GM18951 (cell line): ENCODE measurements around the gene TTC1.
"Not testable (repeated sequence)": the region's sequence is repeated elsewhere in the genome, so short reads cannot be mapped to it uniquely, and the experiment has no call there.

Source experiments
- POLR2A ChIP-seq: IDR thresholded peaks from 4 replicates; pipeline ENCODE4 v1.6.1; 2011; ENCODE audit warnings: mild to moderate bottlenecking; ENCODE audit not compliant: insufficient read length, insufficient read depth; ENCODE audit errors: extremely low read depth
- in situ Hi-C: fragments of 300-500 bp; cut with MboI; formaldehyde crosslinking; loops from one replicate; pipeline ENCODE4 v1.12.0; 2022; ENCODE audit warnings: low sequenced_read_pairs, mixed read lengths, inconsistent platforms; ENCODE audit not compliant: unreplicated experiment

TTC1 gene

DNA sequence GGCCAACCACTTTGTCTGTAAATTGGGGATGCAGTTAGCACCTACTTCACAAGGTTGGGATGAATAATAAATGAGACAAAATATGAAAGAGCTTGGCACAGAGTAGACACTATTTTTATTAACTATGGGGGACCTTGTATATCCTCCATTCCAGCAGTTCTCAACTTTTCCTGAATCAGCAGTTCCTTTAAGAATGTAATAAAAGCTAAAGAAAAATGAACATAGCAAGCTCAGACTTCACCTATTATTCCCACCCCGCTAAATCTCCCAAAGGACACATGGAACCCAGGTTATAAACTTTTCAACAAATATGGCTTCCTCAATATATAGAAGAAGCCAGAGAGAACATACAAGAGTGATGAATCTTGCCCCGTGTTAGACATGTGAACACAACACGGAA lies 32.0 kb upstream of the TTC1 start:
- TF ChIP-seq POLR2A: no peak
- in situ Hi-C loops: loop anchor here (25.0 kb wide), 2 partner anchors 690 to 815 kb away; no protein-coding TSS in a partner anchor

DNA sequence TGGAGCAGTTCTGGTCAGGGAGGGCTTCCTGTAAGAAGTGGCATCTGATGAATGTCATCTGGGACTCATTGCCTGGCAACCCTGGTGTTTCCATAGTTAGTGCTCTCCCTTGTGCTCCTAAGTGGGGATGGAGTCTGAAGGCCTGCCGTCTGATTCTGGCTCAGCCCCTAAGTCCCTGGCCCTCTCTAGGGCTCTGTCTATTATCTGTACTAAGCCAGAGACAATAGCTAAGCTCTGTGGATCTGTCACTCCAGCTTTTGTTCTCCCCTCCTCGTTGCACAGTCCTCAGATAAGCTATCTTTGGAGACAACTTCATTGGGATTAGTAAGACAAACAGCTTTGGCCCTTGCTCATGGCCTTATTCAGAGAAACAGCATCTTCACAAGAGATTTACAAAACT lies 30.6 kb upstream of the TTC1 start:
- in situ Hi-C loops: loop anchor here (25.0 kb wide), 2 partner anchors 691 to 816 kb away; no protein-coding TSS in a partner anchor
- TF ChIP-seq POLR2A: no peak

DNA sequence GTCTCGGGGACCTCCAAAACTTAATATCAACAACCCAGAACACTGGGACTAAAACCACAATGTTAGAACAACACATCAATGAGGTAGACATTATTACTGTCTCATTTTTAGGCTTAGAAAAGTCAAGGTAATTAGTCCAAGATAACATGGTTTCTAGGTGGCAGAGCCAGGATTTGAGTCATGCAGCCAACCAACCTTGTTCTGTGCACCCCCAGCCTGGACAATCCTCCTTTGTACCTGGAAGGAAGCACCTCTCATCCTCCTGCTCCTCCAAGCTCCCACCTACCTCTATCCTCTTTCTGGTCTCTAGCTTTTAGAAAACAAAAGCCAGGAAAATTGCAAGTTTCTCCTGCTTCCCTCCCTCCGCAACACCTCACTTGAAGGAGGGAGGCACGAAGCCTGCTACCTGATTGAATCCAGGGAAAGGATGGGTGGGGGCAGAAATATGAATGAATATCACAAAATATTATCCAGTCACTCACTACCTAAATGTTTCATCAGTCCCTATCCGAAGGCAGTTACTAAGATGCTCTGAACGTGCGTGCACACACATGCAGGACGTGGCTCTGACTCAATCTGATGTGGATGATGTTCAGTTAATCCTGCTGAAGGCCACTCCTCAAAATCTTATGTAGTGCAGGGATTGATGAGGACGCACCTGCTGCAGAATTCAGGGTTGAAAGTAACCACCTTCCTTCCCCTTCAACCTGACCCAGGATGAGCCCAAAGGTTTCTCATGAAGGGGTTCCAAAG lies 26.3 kb upstream of the TTC1 start:
- no peak for TF ChIP-seq POLR2A
- in situ Hi-C loops: loop anchor here (10.0 to 25.0 kb wide), 3 partner anchors 548 to 820 kb away; no protein-coding TSS in a partner anchor

DNA sequence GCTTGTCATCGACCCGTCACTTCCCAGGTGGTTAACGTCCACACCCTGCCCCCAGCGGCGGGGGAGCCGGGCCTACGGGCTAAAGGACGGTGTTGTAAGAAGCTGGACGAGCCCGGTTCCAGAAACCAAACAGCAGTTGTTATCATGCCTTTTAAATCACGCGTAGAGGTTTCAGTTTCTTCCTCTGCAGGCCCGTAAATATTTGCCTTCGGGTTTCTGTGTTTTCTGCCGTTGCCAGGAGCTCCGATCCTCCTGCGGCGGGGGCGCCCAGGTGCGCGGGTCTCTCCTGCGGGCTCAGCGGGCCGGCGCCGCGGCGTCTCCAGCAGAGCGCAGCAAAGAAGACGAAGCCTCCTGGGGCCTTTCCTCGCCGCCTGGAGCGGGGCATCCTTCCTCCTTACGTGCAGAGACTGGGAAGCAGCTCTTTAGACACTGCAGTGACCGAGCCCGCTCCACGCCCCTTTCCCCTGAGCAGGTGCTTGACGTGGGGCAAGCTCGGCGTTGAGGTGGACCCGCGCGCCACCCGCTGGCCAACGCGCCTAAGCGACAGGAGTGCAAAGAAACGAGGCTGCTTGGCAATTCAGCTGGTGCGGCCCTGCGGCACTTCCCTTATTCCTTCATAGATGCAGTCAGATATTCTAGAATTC lies 21.8 kb upstream of the TTC1 start:
- in situ Hi-C loops: loop anchor here (10.0 to 25.0 kb wide), 3 partner anchors 552 to 825 kb away; no protein-coding TSS in a partner anchor
- no peak for TF ChIP-seq POLR2A

DNA sequence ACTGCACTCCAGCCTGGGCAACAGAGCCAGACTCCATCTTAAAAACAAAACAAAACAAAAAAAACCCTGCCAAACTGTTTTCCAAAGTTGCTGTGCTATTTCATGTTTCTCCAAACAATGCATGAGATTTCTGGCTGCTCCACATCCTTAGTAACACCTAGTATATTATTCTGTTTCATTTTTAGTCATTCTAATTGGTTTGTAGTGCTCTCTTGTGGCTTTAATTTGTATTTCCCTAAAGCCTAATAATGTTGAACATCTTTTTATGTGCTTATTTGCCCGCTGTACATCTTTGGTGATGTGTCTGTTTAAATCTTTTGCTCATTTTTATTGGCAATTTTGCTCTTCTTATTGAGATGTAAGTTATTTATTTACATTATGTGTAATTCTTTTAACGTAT lies 18.4 kb upstream of the TTC1 start:
- in situ Hi-C loops: loop anchor here (25.0 kb wide), 2 partner anchors 703 to 828 kb away; no protein-coding TSS in a partner anchor
- no peak for TF ChIP-seq POLR2A

DNA sequence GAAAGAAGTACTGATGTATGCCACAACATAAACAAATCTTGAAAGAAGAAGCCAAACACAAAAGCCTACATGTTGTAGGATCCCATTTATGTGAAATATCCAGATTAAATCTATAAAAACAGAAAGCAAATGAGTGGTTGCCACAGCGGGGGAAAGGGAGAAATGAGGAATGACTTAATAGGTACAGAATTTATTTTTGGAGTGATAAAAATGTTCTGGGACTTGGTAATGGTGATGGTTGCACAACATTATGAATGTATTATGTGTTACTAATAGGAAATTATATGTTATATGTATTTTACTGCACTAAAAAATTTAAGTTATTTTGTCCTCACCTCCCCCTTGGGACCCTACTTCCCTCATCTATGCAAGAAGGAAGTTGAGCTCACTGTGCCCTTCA lies 16.4 kb upstream of the TTC1 start:
- no peak for TF ChIP-seq POLR2A
- in situ Hi-C loops: loop anchor here (25.0 kb wide), 2 partner anchors 705 to 830 kb away; no protein-coding TSS in a partner anchor

DNA sequence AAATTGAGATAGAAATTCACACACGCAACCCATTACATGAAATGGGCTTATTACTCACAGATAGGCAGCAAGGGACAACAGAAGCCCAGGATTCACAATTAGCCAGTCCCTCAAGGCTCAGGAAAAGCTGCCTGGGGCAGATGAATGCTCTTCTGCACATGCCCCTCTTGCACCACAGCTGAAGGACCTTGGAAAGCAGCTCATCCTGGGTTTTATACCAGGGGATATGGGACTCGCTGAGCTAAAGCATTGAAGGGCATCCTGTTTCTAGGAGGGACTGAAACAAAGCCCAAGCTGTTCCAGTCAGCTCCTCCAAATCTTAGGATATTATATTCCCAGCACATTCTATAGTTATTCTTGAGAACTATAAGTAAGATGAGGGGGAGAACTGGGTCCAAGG lies 15.7 kb upstream of the TTC1 start:
- in situ Hi-C loops: loop anchor here (25.0 kb wide), 2 partner anchors 706 to 831 kb away; no protein-coding TSS in a partner anchor

DNA sequence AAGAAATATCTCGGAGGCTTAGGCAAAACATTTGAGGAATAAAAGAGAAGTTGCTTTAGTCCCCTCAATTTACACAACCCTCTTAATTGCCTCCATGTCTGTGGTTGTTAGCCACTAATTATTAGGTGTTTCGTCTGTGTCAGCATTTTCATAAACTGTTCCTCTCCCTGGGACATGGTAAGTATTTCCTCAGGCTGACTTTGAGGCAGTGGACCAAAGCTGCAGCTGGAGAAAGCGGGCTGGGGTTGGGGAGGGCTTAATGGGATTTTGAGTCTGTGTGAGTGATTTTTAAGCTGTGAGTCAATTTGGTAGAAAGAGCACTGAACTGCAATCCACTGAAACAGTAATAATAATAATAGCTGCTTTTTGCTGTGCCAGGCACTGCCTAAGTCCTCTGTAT lies 13.0 kb upstream of the TTC1 start:
- in situ Hi-C loops: loop anchor here (25.0 kb wide), 2 partner anchors 709 to 834 kb away; no protein-coding TSS in a partner anchor
- TF ChIP-seq POLR2A: no peak

More for the DNA sequence above, 15.7 kb upstream of the TTC1 start:
- no peak for TF ChIP-seq POLR2A

DNA sequence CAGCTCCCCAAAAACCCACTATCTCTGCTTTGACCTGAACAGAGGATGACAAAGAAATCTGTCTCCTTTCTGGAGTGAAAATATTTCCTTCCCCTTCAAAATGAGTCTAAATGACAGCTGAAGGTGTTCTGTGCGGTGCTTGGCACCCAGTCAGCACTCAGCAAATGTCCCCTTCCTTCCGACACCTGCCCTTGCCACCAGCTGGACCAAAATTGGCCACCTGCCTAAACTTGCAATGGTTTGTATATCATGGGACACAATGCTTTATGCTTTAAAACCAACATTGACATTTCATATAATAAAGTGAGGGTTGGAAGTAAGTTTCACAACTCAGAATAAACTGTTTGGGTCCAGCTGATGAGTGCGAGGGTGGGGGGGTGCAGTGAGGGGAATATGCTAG lies 7.5 kb upstream of the TTC1 start:
- in situ Hi-C loops: no loop called here
- no peak for TF ChIP-seq POLR2A

DNA sequence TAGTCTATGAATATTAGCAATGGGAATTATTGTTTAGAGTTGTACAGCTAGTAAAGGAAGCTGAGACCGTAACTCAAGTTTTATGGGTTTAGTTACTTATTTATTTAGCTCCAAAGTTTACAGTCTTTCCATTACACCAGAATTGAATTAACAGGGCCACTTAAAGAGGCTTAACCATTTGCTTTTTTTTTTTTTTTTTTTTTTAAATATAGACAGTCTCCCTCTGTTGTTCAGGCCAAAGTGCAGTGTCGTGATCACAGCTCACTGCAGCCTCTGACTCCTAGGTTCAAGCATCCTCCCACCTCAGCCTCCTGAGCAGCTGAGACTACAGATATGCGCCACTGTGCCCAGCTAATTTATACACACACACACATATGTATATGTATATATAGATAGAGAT lies 1.4 kb upstream of the TTC1 start:
- TF ChIP-seq POLR2A: no peak
- in situ Hi-C loops: no loop called here

DNA sequence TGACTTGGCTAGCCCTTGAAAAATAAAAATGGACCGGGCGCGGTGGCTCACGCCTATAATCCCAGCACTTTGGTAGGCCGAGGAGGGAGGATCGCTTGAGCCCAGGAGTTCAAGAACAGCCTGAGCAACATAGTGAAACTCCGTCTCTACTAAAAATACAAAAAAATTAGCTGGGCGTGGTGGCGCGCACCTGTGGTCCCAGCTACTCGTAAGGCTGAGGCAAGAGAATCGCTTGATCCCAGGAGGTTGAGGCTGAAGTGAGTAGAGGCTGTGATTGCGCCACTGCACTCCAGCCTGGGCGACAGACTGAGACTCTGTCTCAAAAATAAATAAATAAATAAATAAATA lies 436 bp upstream of the TTC1 start:
- in situ Hi-C loops: not testable (repeated sequence)

DNA sequence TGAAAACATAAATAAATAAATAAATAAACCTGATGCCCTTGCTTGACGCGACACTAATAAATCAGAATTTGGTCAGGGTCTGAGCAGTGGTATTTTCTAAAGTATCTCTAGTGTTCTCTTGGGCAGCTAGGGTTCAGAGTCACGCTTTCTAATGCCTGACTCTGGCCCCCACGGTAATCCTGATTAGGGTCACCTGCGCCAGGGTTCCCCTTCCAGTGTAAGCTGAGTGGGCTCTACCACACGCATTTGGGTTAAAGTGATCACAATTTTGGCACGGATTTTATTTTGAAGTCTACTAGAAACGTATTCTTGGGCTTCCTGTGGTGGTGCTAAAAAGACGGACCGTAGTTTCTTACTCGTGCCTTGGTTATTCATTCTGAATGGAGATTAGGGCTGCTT lies 651 bp downstream of the TTC1 start:
- in situ Hi-C loops: no loop called here
- no peak for TF ChIP-seq POLR2A

DNA sequence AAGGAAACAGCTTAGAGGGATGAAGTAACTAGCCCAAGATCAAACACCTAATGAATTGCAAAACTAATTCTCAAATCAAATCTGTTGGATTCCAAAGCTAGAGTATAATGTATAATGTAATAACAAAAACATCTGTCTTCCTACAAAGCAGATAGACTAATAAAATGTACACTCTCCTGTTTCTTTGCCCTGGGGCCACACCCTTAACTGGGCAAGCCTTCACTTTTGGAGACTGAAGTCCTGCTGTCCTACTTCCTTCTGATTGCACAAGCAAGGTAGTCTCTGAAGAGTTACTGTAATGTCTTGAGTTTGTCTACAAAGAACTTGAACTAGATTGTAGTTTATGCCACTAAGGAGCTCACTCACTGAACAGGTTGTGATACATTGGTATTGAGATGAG lies 2.5 kb downstream of the TTC1 start:
- in situ Hi-C loops: no loop called here
- TF ChIP-seq POLR2A: no peak

DNA sequence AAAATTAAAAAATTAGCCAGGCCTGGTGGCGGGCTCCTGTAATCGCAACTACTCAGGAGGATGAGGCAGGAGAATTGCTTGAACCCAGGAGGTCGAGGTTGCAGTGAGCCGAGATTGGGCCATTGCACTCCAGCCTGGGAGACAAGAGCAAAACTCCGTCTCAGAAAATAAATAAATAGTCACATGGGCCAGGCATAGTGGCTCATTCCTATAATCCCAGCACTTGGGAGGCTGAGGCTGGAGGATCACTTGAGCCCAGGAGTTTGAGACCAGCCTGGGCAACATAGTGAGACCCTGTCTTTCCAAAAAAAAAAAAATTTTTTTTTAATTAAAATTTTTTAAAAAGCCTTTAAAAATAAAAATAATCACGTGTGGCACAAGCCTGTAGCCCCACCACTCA lies 5.3 kb downstream of the TTC1 start:
- in situ Hi-C loops: not testable (repeated sequence)
